Stimulated activated naive CD8-positive, alpha-beta T cell treated with anti-CD3 and anti-CD28 coated beads, Interleukin-15, Interleukin-2, amounts not matched to agents 100 ng/mL and 50 ng/mL, for 24 hours (primary cell): ENCODE measurements around the gene ELP4.
A peak's percentile ranks its signal among the peaks of the same experiment; 100 is the strongest.
"Not testable (repeated sequence)": the region's sequence is repeated elsewhere in the genome, so short reads cannot be mapped to it uniquely, and the experiment has no call there.

Experiments
- H3K27ac Mint-ChIP-seq: one replicate; pipeline ENCODE4 v1.8.0; 2021; ENCODE audit warnings: mild to moderate bottlenecking, mixed read lengths
- H3K27me3 Mint-ChIP-seq: one replicate; pipeline ENCODE4 v1.8.0; 2021; ENCODE audit warnings: mixed read lengths
- H3K36me3 Mint-ChIP-seq: one replicate; pipeline ENCODE4 v1.8.0; 2021; ENCODE audit warnings: low read depth, mixed read lengths
- H3K4me1 Mint-ChIP-seq: one replicate; pipeline ENCODE4 v1.8.0; 2021; ENCODE audit warnings: low read depth, mixed read lengths
- H3K4me3 Mint-ChIP-seq: one replicate; pipeline ENCODE4 v1.8.0; 2021; ENCODE audit warnings: mild to moderate bottlenecking, mixed read lengths
- H3K9me3 Mint-ChIP-seq: one replicate; pipeline ENCODE4 v1.8.0; 2021; ENCODE audit warnings: mixed read lengths

Gene ELP4

DNA sequence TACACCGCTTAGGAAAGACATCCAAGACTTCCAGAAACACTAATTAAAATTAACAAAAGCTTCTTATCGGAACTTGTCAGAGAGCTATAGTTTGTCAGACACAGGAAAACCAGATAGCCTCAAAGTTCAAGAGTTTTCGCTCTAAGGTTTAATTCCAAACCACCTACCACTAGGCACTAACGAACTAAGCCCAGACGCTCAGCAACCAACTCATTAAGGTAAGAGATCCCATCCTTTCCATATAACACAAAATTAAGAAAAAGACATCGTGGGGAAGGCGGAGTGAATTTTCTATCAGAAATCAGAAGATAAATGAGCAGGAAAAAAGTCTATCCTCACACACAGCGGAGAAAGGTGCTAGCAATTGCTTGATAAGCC is 527 bp upstream of the ELP4 start:
- Mint-ChIP-seq H3K27me3 (no peaks in the 10 kb centered on the region), H3K4me1 (peaks cover 39% of the 10 kb centered on the region), H3K36me3 (peaks cover 19% of the 10 kb centered on the region), H3K9me3 (no peaks in the 10 kb centered on the region), H3K4me3 (peak overlapping the region; percentile 99), H3K27ac (peak overlapping the region; percentile 94)

DNA sequence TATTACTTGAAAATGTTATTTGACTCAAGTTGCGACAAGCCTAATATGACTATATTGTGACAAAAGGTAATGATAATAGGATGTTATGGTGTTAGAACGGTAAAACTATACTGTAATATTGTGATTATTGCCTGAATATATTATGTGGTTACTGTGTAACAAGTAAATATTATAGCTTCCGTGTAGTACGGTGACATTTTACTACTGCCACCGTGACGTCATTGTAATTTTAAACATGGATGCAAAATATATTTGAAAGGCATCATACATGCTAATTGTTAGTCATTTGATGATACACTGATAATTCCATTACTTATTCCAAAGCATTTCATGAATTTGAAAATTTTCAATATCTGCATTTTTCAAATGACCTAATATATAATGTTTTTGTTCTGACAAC is 2.5 kb downstream of the ELP4 start:
- H3K9me3 Mint-ChIP-seq = no peaks in the 10 kb centered on the region
- H3K27ac Mint-ChIP-seq = no peak overlapping the region
- H3K4me1 Mint-ChIP-seq = peaks cover 31% of the 10 kb centered on the region
- no peak overlapping the region for H3K4me3 Mint-ChIP-seq
- no peaks in the 10 kb centered on the region for H3K36me3 Mint-ChIP-seq
- H3K27me3 Mint-ChIP-seq = no peaks in the 10 kb centered on the region

DNA sequence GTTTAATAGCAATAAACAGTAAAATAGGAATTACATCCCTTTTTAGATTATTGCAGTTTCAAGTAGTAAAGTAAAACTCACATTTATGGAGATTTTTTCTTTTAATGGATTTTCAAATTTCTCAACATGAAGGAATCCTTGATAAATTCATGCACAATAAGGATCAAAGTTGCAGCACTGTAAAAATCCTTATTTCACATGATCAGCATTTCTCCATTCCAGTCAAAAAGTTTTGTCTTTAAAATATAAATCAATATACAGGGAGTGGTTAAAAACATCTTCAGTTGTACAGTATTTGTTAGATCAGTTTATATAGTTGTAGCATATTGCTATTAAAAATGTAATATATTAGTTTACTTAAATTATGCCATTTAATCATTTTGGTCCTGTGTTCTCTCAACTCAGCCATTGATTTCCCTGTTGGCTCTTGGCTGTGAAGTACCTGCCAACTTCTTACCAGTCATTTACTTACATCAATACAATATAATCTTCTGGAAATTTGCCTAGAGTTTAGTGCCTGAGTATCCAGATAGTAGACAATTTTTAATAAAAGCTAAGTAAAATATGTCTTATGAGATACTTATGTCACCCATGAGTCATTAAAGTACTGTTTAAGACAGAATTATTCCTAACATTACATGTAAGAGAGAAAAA is 12.1 kb downstream of the ELP4 start:
- no peaks in the 10 kb centered on the region for H3K4me1 Mint-ChIP-seq

DNA sequence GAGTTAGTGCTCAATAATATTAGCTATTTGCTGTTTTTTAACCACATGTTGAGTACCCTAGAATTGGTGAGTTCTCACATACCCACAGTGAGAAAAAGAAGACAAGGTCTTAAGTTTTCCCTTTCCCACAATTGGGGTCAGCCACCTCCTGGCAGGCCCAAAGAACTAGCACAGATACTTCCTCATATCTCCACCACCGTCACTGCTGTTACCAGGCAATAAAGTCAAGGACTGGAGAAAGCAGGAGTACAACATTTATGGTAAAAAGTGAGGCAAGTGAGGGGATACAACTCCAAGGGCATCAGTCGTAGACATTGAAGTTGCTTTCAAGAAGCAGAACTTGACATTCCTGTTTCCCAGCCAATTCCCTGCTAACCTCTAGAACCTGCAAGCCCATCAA is 19.6 kb downstream of the ELP4 start:
- no peaks in the 10 kb centered on the region for H3K27me3 Mint-ChIP-seq
- no peak overlapping the region for H3K27ac Mint-ChIP-seq
- no peaks in the 10 kb centered on the region for H3K9me3 Mint-ChIP-seq
- peaks cover 4% of the 10 kb centered on the region for H3K36me3 Mint-ChIP-seq
- H3K4me3 Mint-ChIP-seq = no peak overlapping the region
- H3K4me1 Mint-ChIP-seq = no peaks in the 10 kb centered on the region

More for the DNA sequence above, 12.1 kb downstream of the ELP4 start:
- Mint-ChIP-seq H3K9me3 (no peaks in the 10 kb centered on the region), H3K4me3 (no peak overlapping the region), H3K27ac (no peak overlapping the region), H3K36me3 (no peaks in the 10 kb centered on the region), H3K27me3 (no peaks in the 10 kb centered on the region)

DNA sequence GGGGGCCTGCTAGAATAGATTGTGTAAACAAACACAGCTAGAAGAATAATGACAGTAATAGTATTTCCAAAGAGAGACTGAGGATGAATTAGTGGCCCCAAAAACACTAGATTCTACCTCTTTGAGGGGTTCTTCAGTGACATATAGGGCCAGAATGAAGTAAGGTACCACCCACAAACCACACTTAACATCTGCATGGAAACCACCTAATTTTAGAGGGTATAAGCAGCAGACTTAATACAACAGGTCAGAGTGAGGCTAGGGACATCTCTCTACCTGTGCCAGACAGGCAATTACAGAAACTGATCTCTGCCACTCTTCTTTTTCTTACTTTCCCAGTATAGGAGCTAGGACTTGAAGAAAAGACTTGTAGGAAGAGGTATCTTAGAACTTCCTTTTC is 20.1 kb downstream of the ELP4 start:
- Mint-ChIP-seq H3K9me3 (no peaks in the 10 kb centered on the region), H3K27ac (no peak overlapping the region), H3K4me1 (no peaks in the 10 kb centered on the region), H3K4me3 (no peak overlapping the region), H3K27me3 (no peaks in the 10 kb centered on the region), H3K36me3 (peaks cover 4% of the 10 kb centered on the region)

DNA sequence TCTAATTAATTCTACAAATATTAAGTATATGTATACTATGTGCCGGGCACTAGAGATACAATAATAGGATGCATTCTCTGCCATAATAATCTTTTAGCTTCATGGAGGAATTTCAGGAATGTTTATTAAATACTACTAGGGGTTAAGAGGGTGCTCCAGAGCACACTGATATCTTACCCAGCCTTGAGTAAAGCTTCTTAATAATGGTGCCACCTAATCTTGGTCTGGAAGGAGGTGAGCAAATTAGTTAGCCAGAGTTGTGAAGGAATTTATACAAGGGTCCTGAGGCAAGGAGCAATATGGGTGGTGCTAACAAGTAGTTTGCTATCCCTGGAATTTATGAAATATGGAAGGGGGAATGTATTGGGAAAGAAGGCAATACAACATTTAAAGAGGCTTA is 21.7 kb downstream of the ELP4 start:
- no peak overlapping the region for H3K4me3 Mint-ChIP-seq
- H3K36me3 Mint-ChIP-seq = peaks cover 4% of the 10 kb centered on the region
- no peak overlapping the region for H3K27ac Mint-ChIP-seq
- no peaks in the 10 kb centered on the region for H3K9me3 Mint-ChIP-seq
- no peaks in the 10 kb centered on the region for H3K27me3 Mint-ChIP-seq
- no peaks in the 10 kb centered on the region for H3K4me1 Mint-ChIP-seq

DNA sequence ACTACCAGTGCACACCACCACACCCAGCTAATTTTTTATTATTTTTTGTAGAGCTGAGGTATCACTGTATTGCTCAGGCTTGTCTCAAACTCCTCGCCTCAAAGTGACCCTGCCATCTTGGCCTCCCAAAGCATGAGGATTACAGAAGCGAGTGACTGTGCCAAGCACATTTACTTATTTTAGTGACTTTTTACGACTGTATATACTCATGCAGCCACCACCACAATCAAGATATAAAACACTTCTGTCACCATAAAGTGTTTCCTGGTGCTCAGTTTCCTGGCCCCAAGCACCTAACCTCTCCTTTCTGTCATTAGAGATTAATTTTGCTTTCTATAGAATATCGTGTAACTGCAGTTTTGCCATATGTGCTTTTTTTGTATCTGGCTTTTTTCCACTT is 25.9 kb downstream of the ELP4 start:
- no peaks in the 10 kb centered on the region for H3K4me1 Mint-ChIP-seq
- H3K9me3 Mint-ChIP-seq = no peaks in the 10 kb centered on the region
- peaks cover 20% of the 10 kb centered on the region for H3K36me3 Mint-ChIP-seq
- no peak overlapping the region for H3K27ac Mint-ChIP-seq
- H3K27me3 Mint-ChIP-seq = no peaks in the 10 kb centered on the region
- H3K4me3 Mint-ChIP-seq = no peak overlapping the region

DNA sequence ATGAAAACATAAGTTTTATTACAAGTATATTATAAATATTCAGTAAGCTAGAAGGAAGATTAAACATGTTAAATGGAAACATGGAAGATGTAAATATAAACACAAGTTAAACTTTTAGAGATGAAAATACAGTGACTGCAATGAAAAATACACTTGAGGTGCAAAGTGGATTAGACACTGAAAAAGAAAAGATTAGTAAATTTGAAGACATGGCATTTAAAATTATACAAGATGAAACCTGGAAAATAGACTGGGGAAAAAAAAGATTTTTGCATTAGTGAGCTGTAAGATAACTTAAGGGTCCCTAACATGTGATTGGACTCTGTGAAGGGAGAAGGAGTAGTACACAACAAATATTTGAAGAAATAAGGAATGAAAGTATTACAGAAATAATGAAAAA is 33.3 kb downstream of the ELP4 start:
- Mint-ChIP-seq H3K4me3 (no peak overlapping the region), H3K9me3 (peaks cover 6% of the 10 kb centered on the region), H3K27me3 (no peaks in the 10 kb centered on the region), H3K4me1 (no peaks in the 10 kb centered on the region), H3K27ac (no peak overlapping the region), H3K36me3 (peaks cover 45% of the 10 kb centered on the region)

DNA sequence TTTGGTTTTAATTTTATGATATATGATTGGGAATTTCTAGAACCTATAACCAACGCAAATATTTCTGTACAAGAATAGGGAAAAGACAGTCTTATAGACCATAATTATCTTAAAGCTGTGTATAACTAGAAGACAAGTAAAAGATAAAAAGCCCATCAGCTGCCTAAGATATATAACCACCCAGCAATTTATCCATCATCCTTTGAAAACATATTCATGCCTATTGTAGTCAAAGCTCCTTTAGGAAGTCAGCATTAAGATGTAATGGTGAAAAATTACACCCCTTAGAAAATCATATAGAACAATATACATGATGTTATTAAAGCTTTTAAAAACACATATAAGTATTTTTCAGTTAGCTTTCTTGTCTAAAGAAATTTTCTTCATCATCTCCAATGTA is 46.4 kb downstream of the ELP4 start:
- Mint-ChIP-seq H3K4me1 (no peaks in the 10 kb centered on the region), H3K27ac (no peak overlapping the region), H3K27me3 (no peaks in the 10 kb centered on the region), H3K9me3 (no peaks in the 10 kb centered on the region), H3K36me3 (no peaks in the 10 kb centered on the region), H3K4me3 (no peak overlapping the region)

DNA sequence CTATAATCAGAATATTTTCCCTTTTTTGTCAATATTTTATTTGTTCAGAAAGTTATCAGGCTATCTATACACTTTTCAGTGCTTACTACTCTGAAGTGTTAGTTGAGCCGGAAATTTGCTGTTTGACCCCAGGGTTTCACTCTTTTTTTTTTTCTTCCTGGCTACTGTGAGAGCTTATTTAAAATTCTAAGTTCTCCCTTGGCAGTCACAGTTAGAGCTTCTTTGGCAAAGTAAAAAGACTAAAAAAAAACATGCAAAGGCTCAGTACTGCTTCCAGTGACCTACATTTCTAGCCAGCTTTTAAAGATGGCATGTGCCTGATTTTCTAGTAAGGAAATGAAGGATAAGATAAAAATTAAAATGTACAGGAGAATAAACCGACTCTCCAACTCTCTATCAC is 48.4 kb downstream of the ELP4 start:
- no peaks in the 10 kb centered on the region for H3K9me3 Mint-ChIP-seq
- no peak overlapping the region for H3K4me3 Mint-ChIP-seq
- no peaks in the 10 kb centered on the region for H3K27me3 Mint-ChIP-seq
- no peaks in the 10 kb centered on the region for H3K4me1 Mint-ChIP-seq
- no peak overlapping the region for H3K27ac Mint-ChIP-seq
- H3K36me3 Mint-ChIP-seq = peaks cover 2% of the 10 kb centered on the region

DNA sequence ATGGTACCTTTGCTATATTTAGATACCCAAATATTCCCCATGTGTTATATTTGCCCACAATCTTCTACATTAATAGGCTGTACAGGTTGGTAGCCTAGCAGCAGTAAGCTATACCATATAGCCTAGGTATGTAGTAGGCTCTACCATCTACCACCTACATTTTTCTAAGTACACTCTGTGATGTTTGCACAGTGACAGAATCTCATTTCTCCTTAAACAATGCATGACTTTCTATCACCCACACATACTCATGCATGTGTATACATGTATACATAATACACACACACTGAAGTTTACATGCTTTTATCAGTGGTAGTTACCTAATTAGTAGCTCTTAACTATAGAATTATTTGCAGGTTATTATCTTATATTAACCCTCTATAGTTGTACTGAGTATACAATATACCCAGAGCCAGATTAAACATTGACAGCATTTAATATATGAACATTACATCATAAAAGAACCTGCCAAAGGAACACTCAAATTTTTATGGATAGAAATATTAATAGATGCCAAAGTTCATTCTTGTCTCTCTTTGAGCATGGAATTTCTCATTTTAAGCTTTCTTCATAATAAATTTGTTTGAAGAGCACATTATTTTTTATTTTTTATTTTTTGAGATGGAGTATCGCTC is 51.4 kb downstream of the ELP4 start:
- peaks cover 9% of the 10 kb centered on the region for H3K36me3 Mint-ChIP-seq
- H3K4me1 Mint-ChIP-seq = no peaks in the 10 kb centered on the region
- H3K27me3 Mint-ChIP-seq = no peaks in the 10 kb centered on the region
- H3K27ac Mint-ChIP-seq = no peak overlapping the region
- H3K4me3 Mint-ChIP-seq = no peak overlapping the region
- no peaks in the 10 kb centered on the region for H3K9me3 Mint-ChIP-seq

DNA sequence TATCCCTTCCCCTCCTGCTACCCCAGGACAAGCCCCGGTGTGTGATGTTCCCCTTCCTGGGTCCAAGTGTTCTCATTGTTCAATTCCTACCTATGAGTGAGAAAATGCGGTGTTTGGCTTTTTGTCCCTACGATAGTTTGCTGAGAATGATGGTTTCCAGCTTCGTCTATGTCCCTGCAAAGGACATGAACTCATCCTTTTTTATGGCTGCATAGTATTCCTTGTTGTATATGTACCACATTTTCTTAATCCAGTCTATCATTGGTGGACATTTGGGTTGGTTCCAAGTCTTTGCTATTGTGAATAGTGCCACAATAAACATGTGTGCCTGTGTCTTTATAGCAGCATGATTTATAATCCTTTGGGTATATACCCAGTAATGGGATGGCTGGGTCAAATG is 55.0 kb downstream of the ELP4 start:
- not testable (repeated sequence) for H3K27me3 Mint-ChIP-seq, H3K4me1 Mint-ChIP-seq, H3K27ac Mint-ChIP-seq, H3K9me3 Mint-ChIP-seq, H3K4me3 Mint-ChIP-seq
- H3K36me3 Mint-ChIP-seq = peaks cover 34% of the 10 kb centered on the region

DNA sequence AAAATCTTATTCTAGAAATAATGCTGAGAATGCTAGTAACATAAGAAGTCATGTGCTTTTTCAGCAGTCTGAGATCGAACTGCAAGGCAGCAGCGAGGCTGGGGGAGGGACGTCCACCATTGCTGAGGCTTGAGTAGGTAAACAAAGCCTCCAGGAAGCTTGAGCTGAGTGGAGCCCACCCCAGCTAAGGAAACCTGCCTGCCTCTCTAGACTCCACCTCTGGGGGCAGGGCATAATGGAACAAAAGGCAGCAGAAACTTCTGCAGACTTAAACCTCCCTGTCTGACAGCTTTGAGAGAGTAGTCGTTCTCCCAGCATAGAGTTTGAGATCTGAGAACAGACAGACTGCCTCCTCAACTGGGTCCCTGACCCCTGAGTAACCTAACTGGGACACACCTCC is 64.6 kb downstream of the ELP4 start:
- not testable (repeated sequence) for H3K4me1 Mint-ChIP-seq, H3K27ac Mint-ChIP-seq, H3K27me3 Mint-ChIP-seq, H3K4me3 Mint-ChIP-seq
- H3K36me3 Mint-ChIP-seq = peaks cover 16% of the 10 kb centered on the region
- H3K9me3 Mint-ChIP-seq = peaks cover 11% of the 10 kb centered on the region

DNA sequence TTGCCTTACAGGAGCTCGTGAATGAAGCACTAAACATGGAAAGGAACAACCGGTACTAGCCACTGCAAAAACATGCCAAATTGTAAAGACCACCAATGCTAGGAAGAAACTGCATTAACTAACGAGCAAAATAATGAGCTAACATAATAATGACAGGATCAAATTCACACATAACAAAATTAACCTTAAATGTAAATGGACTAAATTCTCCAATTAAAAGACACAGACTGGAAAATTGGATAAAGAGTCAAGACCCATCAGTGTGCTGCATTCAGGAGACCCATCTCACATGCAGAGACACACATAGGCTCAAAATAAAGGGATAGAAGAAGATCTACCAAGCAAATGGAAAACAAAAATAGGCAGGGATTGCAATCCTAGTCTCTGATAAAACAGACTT is 66.2 kb downstream of the ELP4 start:
- not testable (repeated sequence) for H3K27me3 Mint-ChIP-seq, H3K4me3 Mint-ChIP-seq, H3K27ac Mint-ChIP-seq, H3K4me1 Mint-ChIP-seq
- H3K36me3 Mint-ChIP-seq = peaks cover 10% of the 10 kb centered on the region
- peaks cover 11% of the 10 kb centered on the region for H3K9me3 Mint-ChIP-seq

DNA sequence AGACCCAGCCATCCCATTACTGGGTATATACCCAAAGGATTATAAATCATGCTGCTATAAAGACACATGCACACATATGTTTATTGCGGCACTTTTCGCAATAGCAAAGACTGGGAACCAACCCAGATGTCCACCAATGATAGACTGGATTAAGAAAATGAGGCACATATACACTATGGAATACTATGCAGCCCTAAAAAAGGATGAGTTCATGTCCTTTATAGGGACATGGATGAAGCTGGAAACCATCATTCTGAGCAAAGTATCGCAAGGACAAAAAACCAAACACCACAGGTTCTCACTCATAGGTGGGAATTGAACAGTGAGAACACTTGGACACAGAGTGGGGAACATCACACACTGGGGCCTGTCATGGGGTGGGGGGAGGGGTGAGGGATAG is 69.8 kb downstream of the ELP4 start:
- peaks cover 11% of the 10 kb centered on the region for H3K9me3 Mint-ChIP-seq
- not testable (repeated sequence) for H3K36me3 Mint-ChIP-seq, H3K4me3 Mint-ChIP-seq, H3K27ac Mint-ChIP-seq, H3K4me1 Mint-ChIP-seq, H3K27me3 Mint-ChIP-seq

DNA sequence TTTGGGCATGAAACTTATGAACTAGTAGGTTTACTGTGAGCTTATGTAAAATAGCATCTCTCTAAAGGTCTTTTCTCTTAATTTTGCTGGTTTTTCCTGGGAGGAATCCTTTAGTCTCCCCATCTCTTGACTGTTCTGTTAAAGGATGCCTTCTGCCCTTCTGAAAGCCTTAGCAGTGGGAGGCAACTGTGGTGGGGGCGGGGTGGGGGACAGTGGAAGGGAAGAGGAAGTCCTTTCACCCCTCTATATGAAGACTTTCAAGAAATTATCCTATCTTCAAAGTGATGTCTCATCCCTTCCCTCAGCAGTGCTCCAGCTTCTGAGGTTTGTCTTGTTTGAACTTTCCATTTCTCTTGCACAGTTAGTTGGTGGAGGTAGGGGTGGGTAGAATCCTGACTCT is 73.1 kb downstream of the ELP4 start:
- Mint-ChIP-seq H3K4me1 (peaks cover 7% of the 10 kb centered on the region), H3K9me3 (no peaks in the 10 kb centered on the region), H3K27ac (no peak overlapping the region), H3K36me3 (peaks cover 14% of the 10 kb centered on the region), H3K4me3 (no peak overlapping the region), H3K27me3 (no peaks in the 10 kb centered on the region)
